Body of pancreas (tissue), 4 donors: ENCODE data around the gene RAMP3. TPM values are rescaled to one million over a fixed set of nuclear protein-coding genes. Genes with fewer than 3 reads are reported as not detected.

ENCODE experiments used
- ATAC-seq: fragments of 150-250 bp; one replicate; pipeline ENCODE4 v1.9.1; 2016
- DNase-seq, 4 donors: peaks; one replicate each; pipeline ENCODE4 v3.0.0-alpha.2; 2019
- H3K27ac ChIP-seq, 4 donors: fragments of 200-600 bp; sonication (generic); 1 replicate in 3 of 4; 2 replicates in 1 of 4; pipeline versions ENCODE4 v1.5.1 to v1.6.1; 2016 to 2019; ENCODE audit warnings: mild to moderate bottlenecking in 1 of 4, mixed read lengths in 1 of 4, moderate library complexity in 1 of 4
- H3K27me3 ChIP-seq, 2 donors: fragments of 200-600 bp; sonication (generic); one replicate each; pipeline ENCODE4 v1.6.0; 2016; ENCODE audit warnings: mild to moderate bottlenecking in 1 of 2
- H3K36me3 ChIP-seq, 2 donors: fragments of 200-600 bp; sonication (generic); replicated peaks in 1 of 2; 2 replicates each; pipeline ENCODE4 v1.5.1; 2016; ENCODE audit warnings: low read depth in 2 of 2; ENCODE audit not compliant: insufficient read depth in 1 of 2
- H3K4me1 ChIP-seq: fragments of 200-600 bp; sonication (generic); one replicate; pipeline ENCODE4 v1.6.0; 2016
- H3K4me3 ChIP-seq, 2 donors: fragments of 200-600 bp; sonication (generic); 1 replicate in 1 of 2; 2 replicates in 1 of 2; pipeline ENCODE4 v1.5.1; 2016 to 2019
- H3K9me3 ChIP-seq, 3 donors: fragments of 200-600 bp; sonication (generic); 1 replicate in 2 of 3; 2 replicates in 1 of 3; pipeline ENCODE4 v1.5.1; 2016
- POLR2A ChIP-seq, 3 donors: fragments of 450-650 bp; IDR thresholded peaks; one replicate each; pipeline ENCODE4 v1.6.1; 2016; ENCODE audit warnings: antibody characterized with exemption in 3 of 3, mild to moderate bottlenecking in 2 of 3
- WGBS, 2 donors: methylation state at CpG; one replicate each; pipeline ENCODE4 v1.1.5; 2017; 5-methylcytosine and 5-hydroxymethylcytosine counted together
- intact Hi-C: fragments of 100-400 bp; cut with DNase I; formaldehyde crosslinking; loops from one replicate; pipeline ENCODE4 v1.15.1; 2023
- total RNA-seq, 2 donors: library from RNA; depleted of rRNA; stranded (reverse); fragments of >200 nt; gene quantifications; one replicate each; pipeline ENCODE4 v1.1.0, GENCODE V29; 2016
- TF ChIP-seq, protein P1 (sequence below), 7 experiments: fragments of 450-650 bp in 4 of 7; fragments of 200-600 bp in 3 of 7; sonication (generic) in 3 of 7; IDR thresholded peaks; one replicate each; pipeline ENCODE4 v1.5.1; 2016 to 2019; ENCODE audit warnings: antibody characterized with exemption in 7 of 7

The RAMP3 gene
- total RNA-seq, 2 donors from 2014 or later, result 14.0 to 23.1 TPM

DNA sequence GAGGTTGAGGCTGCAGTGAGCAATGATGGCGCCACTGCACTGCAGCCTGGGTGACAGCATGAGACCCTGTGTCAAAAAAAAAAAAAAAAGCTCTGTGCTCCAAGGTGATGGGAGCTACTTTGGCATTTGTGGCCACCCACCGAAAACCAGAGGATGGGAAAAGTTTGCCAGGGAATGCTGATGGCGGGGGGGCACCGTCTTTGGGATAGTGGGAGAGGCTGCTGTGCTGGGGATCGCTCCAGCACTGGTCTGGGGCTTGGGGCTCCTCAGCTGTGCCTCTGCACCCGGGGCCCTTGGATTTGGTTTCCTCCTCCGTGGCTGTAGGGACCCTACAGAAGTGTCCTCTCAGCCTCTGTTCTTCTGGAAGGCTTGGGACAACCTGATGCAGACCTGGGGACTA lies 11.7 kb upstream of the RAMP3 start:
- no peaks in the 10 kb centered on the region for H3K27me3 ChIP-seq
- DNase-seq (no peak), ATAC-seq (no peak)
- H3K4me3 ChIP-seq, result no peak overlapping the region
- no peaks in the 10 kb centered on the region for H3K36me3 ChIP-seq
- intact Hi-C loops, result loop anchor here (5.0 kb wide), 1 partner anchor 706 kb away; no protein-coding TSS in a partner anchor
- H3K4me1 ChIP-seq, result no peaks in the 10 kb centered on the region
- WGBS, 2 donors, result 73 to 79% methylated on average over 7 of the region's 7 CpGs
- no peaks in the 10 kb centered on the region for H3K9me3 ChIP-seq
- no peak for TF ChIP-seq POLR2A (IDR thresholded peaks at IDR 0.05)
- TF ChIP-seq, protein P1, sequence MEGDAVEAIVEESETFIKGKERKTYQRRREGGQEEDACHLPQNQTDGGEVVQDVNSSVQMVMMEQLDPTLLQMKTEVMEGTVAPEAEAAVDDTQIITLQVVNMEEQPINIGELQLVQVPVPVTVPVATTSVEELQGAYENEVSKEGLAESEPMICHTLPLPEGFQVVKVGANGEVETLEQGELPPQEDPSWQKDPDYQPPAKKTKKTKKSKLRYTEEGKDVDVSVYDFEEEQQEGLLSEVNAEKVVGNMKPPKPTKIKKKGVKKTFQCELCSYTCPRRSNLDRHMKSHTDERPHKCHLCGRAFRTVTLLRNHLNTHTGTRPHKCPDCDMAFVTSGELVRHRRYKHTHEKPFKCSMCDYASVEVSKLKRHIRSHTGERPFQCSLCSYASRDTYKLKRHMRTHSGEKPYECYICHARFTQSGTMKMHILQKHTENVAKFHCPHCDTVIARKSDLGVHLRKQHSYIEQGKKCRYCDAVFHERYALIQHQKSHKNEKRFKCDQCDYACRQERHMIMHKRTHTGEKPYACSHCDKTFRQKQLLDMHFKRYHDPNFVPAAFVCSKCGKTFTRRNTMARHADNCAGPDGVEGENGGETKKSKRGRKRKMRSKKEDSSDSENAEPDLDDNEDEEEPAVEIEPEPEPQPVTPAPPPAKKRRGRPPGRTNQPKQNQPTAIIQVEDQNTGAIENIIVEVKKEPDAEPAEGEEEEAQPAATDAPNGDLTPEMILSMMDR (IDR thresholded peaks at IDR 0.05), result no peak
- H3K27ac ChIP-seq, result no peak overlapping the region

DNA sequence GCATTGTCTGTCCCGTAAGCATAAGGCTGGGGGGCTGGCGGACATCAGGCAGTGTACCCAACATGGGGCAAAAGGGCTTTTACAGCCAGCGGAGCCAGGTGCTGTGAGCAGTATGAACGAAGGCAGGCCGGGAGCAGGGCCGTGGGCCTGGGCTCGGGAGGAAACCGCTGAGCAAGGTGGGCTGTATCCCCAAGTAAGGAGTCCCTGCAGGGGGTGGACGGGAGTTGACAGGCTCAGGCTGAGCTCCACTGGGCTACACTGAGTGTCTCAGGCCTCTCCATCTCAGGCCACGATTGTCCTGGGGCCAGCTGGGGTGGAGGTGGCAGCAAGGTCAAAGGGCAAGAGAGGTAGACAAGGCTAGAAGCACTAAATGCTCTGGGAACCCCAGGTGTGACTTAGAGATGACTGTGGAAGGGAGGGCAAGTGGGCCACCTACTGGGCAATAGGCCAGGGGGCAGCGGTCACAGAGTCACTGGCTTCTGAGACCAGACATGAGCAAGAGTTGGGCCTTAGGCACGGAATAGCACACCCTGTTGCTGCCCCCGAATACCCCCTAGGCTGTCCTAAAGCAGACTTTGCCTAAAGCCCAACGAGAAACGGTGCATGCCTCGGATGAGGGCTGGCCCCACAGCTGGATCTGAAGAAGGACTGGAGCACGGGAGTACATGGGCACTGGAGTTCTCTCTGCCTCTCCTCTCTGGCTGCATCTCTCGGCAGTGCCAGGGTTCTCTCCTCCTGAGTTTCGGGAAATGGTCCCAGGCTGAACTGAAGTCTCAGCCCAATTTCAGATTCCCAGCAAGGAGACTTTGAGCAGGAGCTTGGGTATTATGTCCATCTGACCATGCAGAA lies 10.8 kb upstream of the RAMP3 start:
- Histone ChIP-seq H3K4me3 (no peak overlapping the region), H3K4me1 (no peaks in the 10 kb centered on the region), H3K27me3 (no peaks in the 10 kb centered on the region), H3K36me3 (no peaks in the 10 kb centered on the region), H3K9me3 (no peaks in the 10 kb centered on the region), H3K27ac (no peak overlapping the region)
- no peak for TF ChIP-seq POLR2A (IDR thresholded peaks at IDR 0.05)
- TF ChIP-seq, protein P1 (IDR thresholded peaks at IDR 0.05), result no peak
- WGBS, 2 donors, result 75 to 78% methylated on average over 17 to 19 of the region's 19 CpGs
- DNase-seq (no peak), ATAC-seq (no peak)
- intact Hi-C loops, result loop anchor here (5.0 kb wide), 1 partner anchor 706 kb away; no protein-coding TSS in a partner anchor

DNA sequence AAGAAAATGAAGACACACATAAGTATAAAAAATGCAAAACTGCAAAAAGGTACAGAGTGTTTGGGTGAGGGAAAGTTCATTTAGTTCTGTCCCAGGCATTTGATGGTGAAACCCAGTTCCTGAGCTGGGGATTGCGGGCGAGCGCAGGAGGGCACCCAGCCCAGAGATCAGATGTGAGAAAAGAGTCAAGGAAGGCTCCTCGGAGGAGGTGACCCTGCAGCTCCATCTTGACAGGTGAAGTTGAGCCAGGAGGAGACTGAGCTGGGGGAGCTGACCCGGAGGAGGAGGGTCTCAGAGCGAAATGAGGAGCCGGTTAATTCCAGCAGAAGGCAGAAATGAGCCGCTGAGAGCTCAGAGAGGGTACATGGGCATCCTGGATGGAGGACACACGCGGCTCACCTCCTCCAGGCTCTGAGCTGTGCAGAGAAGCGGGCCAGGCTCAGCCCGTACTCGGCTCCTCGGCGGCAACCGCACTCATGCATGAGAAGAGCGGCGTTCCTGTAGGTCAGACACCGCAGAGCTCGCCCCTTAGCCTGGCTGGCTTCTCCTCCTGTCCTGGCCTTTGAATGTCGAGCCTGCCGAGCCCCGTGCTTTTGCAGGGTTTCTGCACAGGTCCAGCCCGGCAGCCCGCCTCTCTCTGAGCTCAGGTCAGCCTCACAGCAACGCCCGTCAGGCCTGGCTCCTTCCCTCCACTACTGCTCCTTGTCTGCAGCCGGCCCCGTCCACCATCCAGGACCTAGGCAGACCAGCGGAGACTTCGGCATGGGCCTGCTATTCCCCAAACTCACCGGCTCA lies 9.5 kb upstream of the RAMP3 start:
- no peak overlapping the region for H3K4me3 ChIP-seq
- TF ChIP-seq, protein P1 (IDR thresholded peaks at IDR 0.05), result no peak
- DNase-seq (no peak), ATAC-seq (no peak)
- WGBS, 2 donors, result 47 to 53% methylated on average over 12 to 32 of the region's 32 CpGs
- no peaks in the 10 kb centered on the region for H3K36me3 ChIP-seq
- no peaks in the 10 kb centered on the region for H3K4me1 ChIP-seq
- intact Hi-C loops, result loop anchor here (5.0 kb wide), 1 partner anchor 704 kb away; no protein-coding TSS in a partner anchor
- H3K27me3 ChIP-seq, result no peaks in the 10 kb centered on the region
- no peak overlapping the region for H3K27ac ChIP-seq
- no peaks in the 10 kb centered on the region for H3K9me3 ChIP-seq

DNA sequence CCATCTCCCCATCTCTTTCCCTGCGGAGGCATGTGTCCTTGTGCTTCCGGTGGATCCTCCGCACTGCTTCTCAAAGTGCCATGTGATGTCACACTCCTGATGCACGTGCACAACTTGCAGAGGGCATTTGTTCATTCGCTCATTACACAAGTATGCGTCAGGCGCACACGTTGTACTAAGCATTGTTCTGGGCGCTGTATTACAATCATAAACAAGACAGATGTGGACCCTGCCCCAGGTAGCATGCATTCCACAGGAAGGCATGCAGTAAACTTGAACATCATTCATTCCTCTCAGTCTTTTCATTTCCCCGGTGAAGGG lies 9.0 kb upstream of the RAMP3 start:
- WGBS, 2 donors, result 72 to 76% methylated on average over 10 of the region's 10 CpGs
- Histone ChIP-seq H3K36me3 (no peaks in the 10 kb centered on the region), H3K4me3 (no peak overlapping the region), H3K9me3 (no peaks in the 10 kb centered on the region), H3K27ac (no peak overlapping the region), H3K4me1 (no peaks in the 10 kb centered on the region), H3K27me3 (no peaks in the 10 kb centered on the region)
- intact Hi-C loops, result loop anchor here (5.0 kb wide), 1 partner anchor 704 kb away; no protein-coding TSS in a partner anchor
- DNase-seq (no peak), ATAC-seq (no peak)
- TF ChIP-seq, protein P1 (IDR thresholded peaks at IDR 0.05), result no peak
- TF ChIP-seq POLR2A (IDR thresholded peaks at IDR 0.05), result no peak
